Kidney epithelial cell (primary cell): ENCODE data around the gene TNNI3K. TPM values are rescaled to one million over a fixed set of nuclear protein-coding genes. Genes with fewer than 3 reads are reported as not detected.

ENCODE experiments used
- DNase-seq: peaks from one replicate; pipeline ENCODE4 v3.0.0-alpha.2; 2010; ENCODE audit warnings: low read depth
- H3K27me3 ChIP-seq: 2 replicates; pipeline ENCODE4 v1.6.0; 2011; ENCODE audit warnings: low read length; ENCODE audit not compliant: control insufficient read depth, insufficient read depth
- H3K36me3 ChIP-seq: 2 replicates; pipeline ENCODE4 v1.5.1; 2011; ENCODE audit warnings: low read length; ENCODE audit not compliant: control insufficient read depth, insufficient read depth
- H3K4me3 ChIP-seq: 2 replicates; pipeline ENCODE4 v1.5.1; 2011; ENCODE audit warnings: low read depth, mild to moderate bottlenecking, control low read depth, low read length
- total RNA-seq: library from RNA; depleted of rRNA; stranded (reverse); fragments of >200 nt; gene quantifications from 2 replicates; pipeline ENCODE4 v1.2.3, GENCODE V29; 2015
- TF ChIP-seq, protein P1 (sequence below): IDR thresholded peaks from 2 replicates; pipeline ENCODE4 v1.5.1; 2011; ENCODE audit warnings: mild to moderate bottlenecking, moderate library complexity, low read length, control low read depth, inconsistent platforms; ENCODE audit not compliant: insufficient read depth, poor library complexity, severe bottlenecking

Gene TNNI3K
- total RNA-seq, 1 donor from 2014 or later, result not detected

DNA sequence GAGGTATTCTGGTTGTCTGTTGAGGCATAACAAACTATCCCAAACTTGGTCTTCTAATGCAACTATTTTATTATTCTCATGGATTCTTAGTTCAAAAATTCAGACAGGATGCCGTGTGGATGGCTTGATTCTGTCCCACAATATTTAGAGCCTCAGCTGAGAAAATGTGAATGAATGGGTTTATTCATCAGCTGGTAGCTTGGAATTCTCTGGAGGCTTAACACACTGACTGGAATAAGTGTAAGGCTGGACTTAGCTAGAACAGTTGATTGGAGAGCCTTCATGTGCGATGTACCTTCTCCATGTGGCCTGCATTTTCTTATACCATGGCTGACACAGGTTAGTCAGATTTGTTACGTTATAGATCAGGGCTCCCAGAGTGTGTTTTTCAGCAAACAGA, 30.8 kb downstream of the TNNI3K start:
- H3K27me3 ChIP-seq, result no peaks in the 10 kb centered on the region
- no peak overlapping the region for H3K4me3 ChIP-seq
- TF ChIP-seq, protein P1, sequence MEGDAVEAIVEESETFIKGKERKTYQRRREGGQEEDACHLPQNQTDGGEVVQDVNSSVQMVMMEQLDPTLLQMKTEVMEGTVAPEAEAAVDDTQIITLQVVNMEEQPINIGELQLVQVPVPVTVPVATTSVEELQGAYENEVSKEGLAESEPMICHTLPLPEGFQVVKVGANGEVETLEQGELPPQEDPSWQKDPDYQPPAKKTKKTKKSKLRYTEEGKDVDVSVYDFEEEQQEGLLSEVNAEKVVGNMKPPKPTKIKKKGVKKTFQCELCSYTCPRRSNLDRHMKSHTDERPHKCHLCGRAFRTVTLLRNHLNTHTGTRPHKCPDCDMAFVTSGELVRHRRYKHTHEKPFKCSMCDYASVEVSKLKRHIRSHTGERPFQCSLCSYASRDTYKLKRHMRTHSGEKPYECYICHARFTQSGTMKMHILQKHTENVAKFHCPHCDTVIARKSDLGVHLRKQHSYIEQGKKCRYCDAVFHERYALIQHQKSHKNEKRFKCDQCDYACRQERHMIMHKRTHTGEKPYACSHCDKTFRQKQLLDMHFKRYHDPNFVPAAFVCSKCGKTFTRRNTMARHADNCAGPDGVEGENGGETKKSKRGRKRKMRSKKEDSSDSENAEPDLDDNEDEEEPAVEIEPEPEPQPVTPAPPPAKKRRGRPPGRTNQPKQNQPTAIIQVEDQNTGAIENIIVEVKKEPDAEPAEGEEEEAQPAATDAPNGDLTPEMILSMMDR, result no peak
- DNase-seq, result no peak
- H3K36me3 ChIP-seq, result no peaks in the 10 kb centered on the region

DNA sequence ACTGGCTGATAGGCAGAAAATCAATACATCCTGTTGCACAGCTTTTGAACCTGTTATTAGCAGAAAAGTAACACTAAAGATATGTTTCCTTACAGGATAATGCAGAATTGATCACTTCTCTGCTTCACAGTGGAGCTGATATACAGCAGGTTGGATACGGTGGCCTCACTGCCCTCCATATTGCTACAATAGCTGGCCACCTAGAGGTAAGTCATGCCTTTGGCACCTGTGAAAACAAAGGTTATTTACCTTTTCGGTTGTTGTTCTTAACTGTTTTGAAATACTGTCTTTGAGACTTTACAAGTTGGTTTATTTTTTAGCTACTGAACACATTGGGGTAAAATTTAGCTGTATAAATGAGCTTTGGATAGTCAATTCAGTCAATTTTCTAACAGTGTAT, 36.3 kb downstream of the TNNI3K start:
- no peaks in the 10 kb centered on the region for H3K27me3 ChIP-seq
- DNase-seq, result no peak
- no peaks in the 10 kb centered on the region for H3K36me3 ChIP-seq
- TF ChIP-seq, protein P1, result no peak
- H3K4me3 ChIP-seq, result no peak overlapping the region

DNA sequence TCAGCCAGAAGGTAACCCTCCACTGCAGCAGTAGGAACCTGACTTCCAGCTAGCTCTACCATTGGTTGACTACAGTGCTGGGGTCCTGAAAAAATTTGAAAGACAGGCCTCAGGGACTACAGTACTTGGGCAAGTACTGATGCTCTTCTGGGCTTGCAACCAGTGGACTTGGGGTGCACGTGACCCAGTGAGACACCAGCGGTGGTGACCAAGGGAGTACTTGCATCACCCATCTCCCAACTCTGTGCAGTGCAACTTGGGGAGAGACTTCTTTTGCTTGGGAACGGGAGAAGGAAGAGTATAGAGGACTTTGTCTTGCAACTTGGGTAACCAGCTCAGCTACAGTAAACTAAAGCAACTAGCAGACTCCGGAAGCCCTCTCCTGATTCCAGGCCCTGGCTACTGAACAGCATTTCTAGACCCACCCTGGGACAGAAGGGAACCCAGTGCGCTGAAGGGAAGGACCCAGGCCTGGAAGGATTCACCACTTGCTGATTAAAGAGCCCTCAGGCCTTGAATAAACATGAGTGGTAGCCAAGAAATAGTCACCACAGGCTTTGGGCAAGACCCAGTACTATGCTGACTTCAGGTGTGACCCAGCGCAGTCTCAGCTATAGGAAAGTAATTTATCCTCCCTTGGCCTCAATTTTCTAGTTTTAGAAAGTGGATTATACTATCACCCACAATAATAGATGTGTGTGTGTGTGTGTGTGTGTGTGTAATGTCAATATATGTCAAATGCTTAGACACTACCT, 45.6 kb downstream of the TNNI3K start:
- TF ChIP-seq, protein P1, result no peak
- no peak for DNase-seq
- H3K4me3 ChIP-seq, result no peak overlapping the region
- H3K27me3 ChIP-seq, result no peaks in the 10 kb centered on the region
- no peaks in the 10 kb centered on the region for H3K36me3 ChIP-seq

DNA sequence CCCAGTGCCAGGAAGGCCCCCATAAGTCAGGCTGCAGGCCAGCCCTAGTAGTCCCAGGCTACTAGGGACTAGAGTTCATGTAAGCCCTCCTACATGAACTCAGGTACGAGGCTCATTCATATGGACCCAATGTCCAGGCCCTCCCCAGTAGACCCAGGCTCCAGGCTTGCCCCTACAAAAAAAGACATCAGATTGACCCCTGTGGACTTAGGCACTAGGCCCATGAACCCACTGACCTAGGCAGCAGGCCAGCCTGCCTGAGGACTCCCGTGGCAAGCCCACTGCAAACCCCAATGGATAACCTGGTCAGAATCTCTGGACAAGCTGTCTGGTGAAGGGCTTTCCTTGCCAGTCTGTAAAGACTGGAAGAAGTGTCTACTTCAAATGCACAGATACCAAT, 51.2 kb downstream of the TNNI3K start:
- Histone ChIP-seq H3K27me3 (no peaks in the 10 kb centered on the region), H3K36me3 (no peaks in the 10 kb centered on the region), H3K4me3 (no peak overlapping the region)
- TF ChIP-seq, protein P1, result no peak
- no peak for DNase-seq

DNA sequence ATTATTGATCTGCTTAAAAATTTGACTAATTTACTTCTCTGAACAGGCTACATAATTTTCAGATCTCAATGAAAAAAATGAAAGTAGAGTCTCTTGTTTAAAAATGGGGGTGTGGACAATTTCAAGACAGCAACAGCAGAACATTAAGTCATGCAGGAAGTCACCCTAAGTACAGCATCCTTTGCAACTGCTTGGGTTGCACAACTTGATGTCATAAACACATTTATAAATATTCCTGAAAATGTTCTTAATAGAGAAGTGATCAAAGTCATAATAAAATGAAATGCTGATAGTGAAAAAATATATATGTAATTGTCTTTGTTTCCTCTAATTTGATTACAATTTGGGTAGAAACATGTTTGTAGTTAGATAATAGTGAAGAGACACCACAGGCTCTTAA, 79.3 kb downstream of the TNNI3K start:
- TF ChIP-seq, protein P1, result no peak
- no peaks in the 10 kb centered on the region for H3K36me3 ChIP-seq
- no peak overlapping the region for H3K4me3 ChIP-seq
- no peak for DNase-seq
- no peaks in the 10 kb centered on the region for H3K27me3 ChIP-seq

DNA sequence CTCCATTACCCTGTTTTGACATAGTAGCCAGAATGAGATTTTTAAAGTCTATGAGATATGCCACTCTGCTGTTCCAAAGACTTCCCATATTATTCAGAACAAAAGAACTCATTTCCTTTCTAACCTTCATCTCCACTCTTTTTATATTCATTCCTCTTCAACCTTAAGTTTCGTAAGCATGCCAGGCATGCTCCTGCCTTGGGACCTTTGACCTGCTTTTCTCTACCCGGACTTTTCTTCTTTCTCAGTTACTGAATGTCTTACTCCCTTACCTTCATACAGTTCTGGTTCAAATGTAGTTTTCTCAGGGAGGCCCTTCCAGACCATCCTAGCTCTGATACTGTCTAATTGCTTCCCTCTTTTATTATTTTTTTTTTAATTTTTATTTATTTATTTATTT, 81.1 kb downstream of the TNNI3K start:
- Histone ChIP-seq H3K27me3 (no peaks in the 10 kb centered on the region), H3K36me3 (no peaks in the 10 kb centered on the region), H3K4me3 (no peak overlapping the region)
- TF ChIP-seq, protein P1, result no peak
- DNase-seq, result no peak
